IMR-90 (cell line): ENCODE data around the gene RESF1. TPM values are rescaled to one million over a fixed set of nuclear protein-coding genes. Genes with fewer than 3 reads are reported as not detected.

ENCODE experiments used
- ATAC-seq: fragments of 200-7000 bp; cut with Tn5 transposase; 2 replicates; pipeline ENCODE4 v1.9.1; 2020; ENCODE audit warnings: low read depth, mild to moderate bottlenecking, moderate library complexity
- BruUV-seq: library from RNA; stranded (reverse); fragments of 400-500 nt; replicated peaks from 2 replicates; lab custom pipeline; 2021; lab: Mats Ljungman, UMichigan
- CTCF ChIA-PET: fragments of 300-600 bp; formaldehyde crosslinking; extraction: SDS; loops from one replicate; lab custom pipeline; 2021; ENCODE audit warnings: antibody characterized with exemption; lab: Yijun Ruan, JAX
- POLR2A ChIA-PET: fragments of 300-600 bp; sonication (Branson Sonifier 250); formaldehyde crosslinking; loops from one replicate; lab custom pipeline; 2022; ENCODE audit warnings: antibody characterized with exemption; ENCODE audit not compliant: unreplicated experiment; lab: Charles Lee
- DNase-seq: peaks from one replicate; pipeline ENCODE4 v3.0.0; 2013
- H2AFZ ChIP-seq: replicated peaks from 2 replicates; pipeline ENCODE3; 2013; ENCODE audit warnings: low read length, mild to moderate bottlenecking; ENCODE audit not compliant: poor library complexity
- H2AK5ac ChIP-seq: 2 replicates; pipeline ENCODE4 v1.6.1; 2013; ENCODE audit warnings: low read depth, low read length, inconsistent platforms
- H2AK9ac ChIP-seq: replicated peaks from 2 replicates; pipeline ENCODE3; 2013; ENCODE audit warnings: mild to moderate bottlenecking, low read depth, low read length, moderate library complexity; ENCODE audit not compliant: poor library complexity
- H2BK120ac ChIP-seq: 2 replicates; pipeline ENCODE4 v1.6.1; 2013; ENCODE audit warnings: low read depth, low read length, inconsistent platforms
- H2BK15ac ChIP-seq: 3 replicates; pipeline ENCODE4 v1.6.1; 2013; ENCODE audit warnings: low read depth, low read length, inconsistent platforms
- H2BK20ac ChIP-seq: 2 replicates; pipeline ENCODE4 v1.6.1; 2013; ENCODE audit warnings: low read depth, mild to moderate bottlenecking, inconsistent platforms, low read length, moderate library complexity
- H2BK5ac ChIP-seq: 2 replicates; pipeline ENCODE4 v1.6.1; 2013; ENCODE audit warnings: mild to moderate bottlenecking, low read depth, low read length, inconsistent platforms; ENCODE audit not compliant: poor library complexity, severe bottlenecking
- H3K14ac ChIP-seq: replicated peaks from 2 replicates; pipeline ENCODE4 v1.6.1; 2013; ENCODE audit warnings: low read depth, low read length, inconsistent platforms
- H3K18ac ChIP-seq: 2 replicates; pipeline ENCODE4 v1.6.1; 2013; ENCODE audit warnings: low read depth, low read length, control low read depth
- H3K23ac ChIP-seq: 2 replicates; pipeline ENCODE4 v1.6.1; 2013; ENCODE audit warnings: low read depth, low read length, inconsistent platforms
- H3K27ac ChIP-seq: 2 replicates; pipeline ENCODE4 v1.5.1; 2013; ENCODE audit warnings: mild to moderate bottlenecking, control low read depth, low read length; ENCODE audit not compliant: insufficient read depth
- H3K27me3 ChIP-seq: 2 replicates; pipeline ENCODE4 v1.6.1; 2013; ENCODE audit warnings: low read length; ENCODE audit not compliant: control insufficient read depth, insufficient read depth
- H3K36me3 ChIP-seq: 2 replicates; pipeline ENCODE4 v1.6.1; 2013; ENCODE audit warnings: low read length, mixed read lengths; ENCODE audit not compliant: control insufficient read depth, insufficient read depth
- H3K4ac ChIP-seq: 2 replicates; pipeline ENCODE4 v1.6.1; 2013; ENCODE audit warnings: low read depth, low read length, inconsistent platforms
- H3K4me1 ChIP-seq: 2 replicates; pipeline ENCODE4 v1.6.1; 2013; ENCODE audit warnings: low read length, mixed read lengths; ENCODE audit not compliant: control insufficient read depth, insufficient read depth
- H3K4me2 ChIP-seq: 2 replicates; pipeline ENCODE4 v1.6.1; 2013; ENCODE audit warnings: low read depth, mild to moderate bottlenecking, control low read depth, low read length, moderate library complexity
- H3K4me3 ChIP-seq: 2 replicates; pipeline ENCODE4 v1.5.1; 2013; ENCODE audit warnings: low read depth, mild to moderate bottlenecking, control low read depth, low read length, moderate library complexity; ENCODE audit not compliant: insufficient read depth
- H3K56ac ChIP-seq: 2 replicates; pipeline ENCODE4 v1.6.1; 2013; ENCODE audit warnings: low read length, inconsistent platforms; ENCODE audit not compliant: insufficient read depth; ENCODE audit errors: extremely low read depth
- H3K79me1 ChIP-seq, 2 experiments: 2 replicates each; pipeline ENCODE4 v1.6.1; 2013; ENCODE audit warnings: low read length in 2 of 2, inconsistent platforms in 1 of 2, low read depth in 1 of 2
- H3K9ac ChIP-seq: 2 replicates; pipeline ENCODE4 v1.6.1; 2013; ENCODE audit warnings: low read depth, low read length, control low read depth
- H3K9me1 ChIP-seq: 2 replicates; pipeline ENCODE4 v1.6.1; 2013; ENCODE audit warnings: low read length, inconsistent platforms; ENCODE audit not compliant: insufficient read depth
- H3K9me3 ChIP-seq: 2 replicates; pipeline ENCODE4 v1.6.1; 2013; ENCODE audit warnings: low read length; ENCODE audit not compliant: control insufficient read depth, insufficient read depth
- H4K20me1 ChIP-seq: 2 replicates; pipeline ENCODE4 v1.6.1; 2013; ENCODE audit warnings: low read length, inconsistent platforms; ENCODE audit not compliant: insufficient read depth
- H4K5ac ChIP-seq: 2 replicates; pipeline ENCODE4 v1.6.1; 2013; ENCODE audit warnings: mild to moderate bottlenecking, low read depth, low read length, control low read depth
- H4K8ac ChIP-seq, 2 experiments: 2 replicates each; pipeline ENCODE4 v1.6.1; 2013; ENCODE audit warnings: low read depth in 2 of 2, low read length in 2 of 2, control low read depth in 1 of 2, inconsistent platforms in 1 of 2
- H4K91ac ChIP-seq: 2 replicates; pipeline ENCODE4 v1.6.1; 2013; ENCODE audit warnings: low read depth, low read length, inconsistent platforms; ENCODE audit not compliant: insufficient read depth
- CEBPB ChIP-seq: IDR thresholded peaks from 2 replicates; pipeline ENCODE4 v1.6.1; 2012; ENCODE audit warnings: low read depth, low read length, improper control_type of control experiment
- MAZ ChIP-seq: IDR thresholded peaks from 2 replicates; pipeline ENCODE4 v1.6.1; 2012; ENCODE audit warnings: low read depth, mild to moderate bottlenecking, low read length, improper control_type of control experiment, moderate library complexity, borderline replicate concordance
- MXI1 ChIP-seq: IDR thresholded peaks from 2 replicates; pipeline ENCODE4 v1.6.1; 2012; ENCODE audit warnings: low read depth, mild to moderate bottlenecking, low read length, moderate library complexity, borderline replicate concordance
- RAD21 ChIP-seq: IDR thresholded peaks from 2 replicates; pipeline ENCODE4 v1.6.1; 2012; ENCODE audit warnings: low read length, improper control_type of control experiment
- RFX5 ChIP-seq: IDR thresholded peaks from 2 replicates; pipeline ENCODE4 v1.8.0; 2012; ENCODE audit warnings: low read depth, mild to moderate bottlenecking, low read length, moderate library complexity
- WGBS, 2 experiments: methylation state at CpG; one replicate each; pipeline versions ENCODE4 v1.1.5 to v1.1.7; 2013; ENCODE audit warnings: missing lambda C conversion rate in 2 of 2; ENCODE audit not compliant: insufficient read length in 1 of 2; ENCODE audit errors: extremely low coverage in 2 of 2; 5-methylcytosine and 5-hydroxymethylcytosine counted together
- dilution Hi-C: fragments of 300-500 bp; cut with HindIII; formaldehyde crosslinking; loops from one replicate; pipeline ENCODE4 v1.14.3; 2018; ENCODE audit warnings: low sequenced_read_pairs; ENCODE audit not compliant: unreplicated experiment
- in situ Hi-C: fragments of 300-500 bp; cut with MboI; formaldehyde crosslinking; loops from 3 replicates; pipeline ENCODE4 v1.14.3; 2019; ENCODE audit warnings: low sequenced_read_pairs, inconsistent platforms, mixed read lengths
- intact Hi-C: fragments of 100-400 bp; cut with micrococcal nuclease; formaldehyde crosslinking; loops from 2 replicates; pipeline ENCODE4 v1.10.0; 2022
- polyA plus RNA-seq, 3 experiments: library from polyadenylated mRNA; depleted of rRNA; stranded (reverse); fragments of >200 nt; gene quantifications; 2 replicates each; pipeline ENCODE4 v1.2.3, GENCODE V29; 2012; ENCODE audit warnings: low replicate concordance in 1 of 3
- total RNA-seq: library from RNA; depleted of rRNA; stranded (reverse); fragments of >200 nt; gene quantifications from 2 replicates; pipeline ENCODE4 v1.2.3, GENCODE V29; 2012

Gene RESF1
- total and polyA plus RNA-seq, 2 of the 4 experiments (the other 2 are of a cell fraction): 5.0 to 7.3 TPM

- Histone ChIP-seq H3K23ac (no peak overlapping the region), H3K36me3 (peaks cover 11% of the 10 kb centered on the region; the same call in 1 of the 2 replicates), H2AK5ac (no peak overlapping the region), H2AFZ (no peak overlapping the region), H2BK20ac (no peak overlapping the region), H3K4ac (no peak overlapping the region), H3K4me3 (no peak overlapping the region), H3K27ac (no peak overlapping the region), H3K18ac (no peak overlapping the region), H2BK5ac (no peak overlapping the region), H3K14ac (no peak overlapping the region), H3K9ac (no peak overlapping the region), H2AK9ac (no peak overlapping the region), H4K91ac (no peak overlapping the region), H4K20me1 (peaks cover 3% of the 10 kb centered on the region; the same call in 1 of the 2 replicates), H3K56ac (no peak overlapping the region), H3K4me1 (no peaks in the 10 kb centered on the region), H3K9me3 (no peaks in the 10 kb centered on the region), H2BK120ac (no peak overlapping the region), H4K5ac (no peak overlapping the region), H2BK15ac (no peak overlapping the region), H3K4me2 (no peak overlapping the region), H3K27me3 (no peaks in the 10 kb centered on the region), H3K9me1 (peaks cover 5% of the 10 kb centered on the region; the same call in 1 of the 2 replicates), H4K8ac (no peak overlapping the region), H3K79me1 (peaks cover 36 to 41% of the 10 kb centered on the region in 2 experiments)
- no peak for TF ChIP-seq MXI1
- TF ChIP-seq MAZ: no peak
- no peak for TF ChIP-seq RFX5
- no peak for TF ChIP-seq RAD21
- no peak for TF ChIP-seq CEBPB
- DNase-seq (no peak), ATAC-seq (no peak)
- intact Hi-C loops (loop anchor here (10.0 kb wide), 1 partner anchor 283 kb away; no protein-coding TSS in a partner anchor), dilution Hi-C loops (no loop called here), in situ Hi-C loops (loop anchor here (25.0 kb wide), 1 partner anchor 280 kb away; no protein-coding TSS in a partner anchor)
- POLR2A ChIA-PET: no interaction called here
- WGBS, 2 experiments: no CpG with 5 or more reads among the region's 7 CpGs
- CTCF ChIA-PET: no interaction called here
- BruUV-seq: no TSS peak
Measured at GRCh38 chr12:31967539-31967938, 8.3 kb downstream of the RESF1 start.
